Astrocyte (in vitro differentiated cells and primary cell): Measurements from ENCODE around the gene IQGAP2. TPM values are rescaled to one million over a fixed set of nuclear protein-coding genes. Genes with fewer than 3 reads are reported as not detected.

Experiments
- DNase-seq: peaks from one replicate; pipeline ENCODE4 v3.0.0-alpha.2; 2010; ENCODE audit warnings: low read depth
- FAIRE-seq: peaks from 2 replicates; lab custom pipeline; 2011; peaks lifted over from hg19 to GRCh38; lab: Jason Lieb, UNC
- H2AFZ ChIP-seq: 2 replicates; pipeline ENCODE4 v1.6.0; 2012; ENCODE audit warnings: low read depth, low read length, inconsistent platforms
- H3K27ac ChIP-seq: 2 replicates; pipeline ENCODE4 v1.5.1; 2011; ENCODE audit warnings: low read depth, low read length, inconsistent platforms
- H3K27me3 ChIP-seq: 2 replicates; pipeline ENCODE4 v1.6.0; 2011; ENCODE audit warnings: low read length, inconsistent platforms; ENCODE audit not compliant: insufficient read depth
- H3K36me3 ChIP-seq: 2 replicates; pipeline ENCODE4 v1.5.1; 2011; ENCODE audit warnings: low read length, inconsistent platforms; ENCODE audit not compliant: insufficient read depth
- H3K4me1 ChIP-seq: 2 replicates; pipeline ENCODE4 v1.5.1; 2011; ENCODE audit warnings: low read length, inconsistent platforms; ENCODE audit not compliant: insufficient read depth
- H3K4me2 ChIP-seq: 2 replicates; pipeline ENCODE4 v1.6.0; 2012; ENCODE audit warnings: low read length, inconsistent platforms
- H3K4me3 ChIP-seq: 2 replicates; pipeline ENCODE4 v1.5.1; 2011; ENCODE audit warnings: low read depth, mild to moderate bottlenecking, low read length, inconsistent platforms; ENCODE audit not compliant: insufficient read depth
- H3K79me2 ChIP-seq: 2 replicates; pipeline ENCODE4 v1.6.0; 2012; ENCODE audit warnings: mild to moderate bottlenecking, low read length, inconsistent platforms; ENCODE audit not compliant: insufficient read depth
- H3K9ac ChIP-seq: 2 replicates; pipeline ENCODE4 v1.6.0; 2012; ENCODE audit warnings: mild to moderate bottlenecking, low read length, inconsistent platforms
- H3K9me3 ChIP-seq: 2 replicates; pipeline ENCODE4 v1.5.1; 2012; ENCODE audit warnings: low read depth, mild to moderate bottlenecking, low read length, inconsistent platforms; ENCODE audit not compliant: insufficient read depth
- H4K20me1 ChIP-seq: 2 replicates; pipeline ENCODE4 v1.6.0; 2012; ENCODE audit warnings: low read length, inconsistent platforms; ENCODE audit not compliant: insufficient read depth
- H3K27ac Mint-ChIP-seq: one replicate; pipeline ENCODE4 v1.8.0; 2021; ENCODE audit warnings: mild to moderate bottlenecking, mixed read lengths; ENCODE audit not compliant: unreplicated experiment
- H3K27me3 Mint-ChIP-seq: one replicate; pipeline ENCODE4 v1.8.0; 2021; ENCODE audit warnings: low read depth, mixed read lengths; ENCODE audit not compliant: unreplicated experiment
- H3K36me3 Mint-ChIP-seq: one replicate; pipeline ENCODE4 v1.8.0; 2021; ENCODE audit warnings: low read depth, mixed read lengths; ENCODE audit not compliant: unreplicated experiment
- H3K4me1 Mint-ChIP-seq: one replicate; pipeline ENCODE4 v1.8.0; 2021; ENCODE audit warnings: low read depth, mixed read lengths; ENCODE audit not compliant: unreplicated experiment
- H3K4me3 Mint-ChIP-seq: one replicate; pipeline ENCODE4 v1.8.0; 2021; ENCODE audit warnings: mild to moderate bottlenecking, moderate library complexity, mixed read lengths; ENCODE audit not compliant: unreplicated experiment
- H3K9me3 Mint-ChIP-seq: one replicate; pipeline ENCODE4 v1.8.0; 2021; ENCODE audit warnings: mild to moderate bottlenecking, mixed read lengths; ENCODE audit not compliant: unreplicated experiment
- EZH2 ChIP-seq: IDR thresholded peaks from 2 replicates; pipeline ENCODE4 v1.6.1; 2012; ENCODE audit warnings: mild to moderate bottlenecking, low read length, inconsistent platforms; ENCODE audit not compliant: insufficient read depth
- total RNA-seq: library from RNA; stranded (reverse); gene quantifications from 2 replicates; pipeline ENCODE4 v1.2.1, GENCODE V29; 2021
- TF ChIP-seq, protein P1 (sequence below): IDR thresholded peaks from 2 replicates; pipeline ENCODE4 v1.5.1; 2011; ENCODE audit warnings: low read depth, mild to moderate bottlenecking, inconsistent platforms, low read length, moderate library complexity; ENCODE audit not compliant: insufficient read depth

IQGAP2 gene
- total RNA-seq, 1 donor from 2014 or later, result 2.9 TPM

DNA sequence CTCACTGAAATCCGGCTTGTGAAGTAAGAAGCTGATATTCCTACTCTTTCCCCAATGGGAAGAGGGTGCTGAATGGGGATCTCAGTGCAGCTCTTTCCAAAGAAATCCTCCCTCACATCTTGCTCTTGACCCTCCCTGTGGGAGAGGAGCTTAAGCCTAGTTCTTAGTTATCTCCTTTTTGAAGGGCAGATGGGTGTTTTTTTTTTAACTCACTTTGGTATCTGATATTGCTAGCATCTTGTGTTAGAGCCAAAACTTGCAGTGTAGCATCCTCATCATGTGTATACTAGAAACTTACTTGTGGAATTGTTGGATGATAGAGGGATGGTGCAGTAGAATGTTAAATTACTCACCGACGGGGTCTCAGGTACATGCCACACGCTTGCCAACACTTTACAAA, 129.9 kb downstream of the IQGAP2 start:
- H3K36me3 Mint-ChIP-seq, result no peaks in the 10 kb centered on the region
- DNase-seq, result no peak
- no peak overlapping the region for H3K27ac Mint-ChIP-seq
- no peak overlapping the region for H3K27ac ChIP-seq
- no peaks in the 10 kb centered on the region for H3K27me3 Mint-ChIP-seq
- H3K9ac ChIP-seq, result no peak overlapping the region
- H3K27me3 ChIP-seq, result no peaks in the 10 kb centered on the region
- no peaks in the 10 kb centered on the region for H3K9me3 Mint-ChIP-seq
- H3K4me3 Mint-ChIP-seq, result no peak overlapping the region
- H3K9me3 ChIP-seq, result no peaks in the 10 kb centered on the region
- H3K4me1 Mint-ChIP-seq, result peaks cover 17% of the 10 kb centered on the region
- H3K36me3 ChIP-seq, result no peaks in the 10 kb centered on the region
- no peaks in the 10 kb centered on the region for H3K79me2 ChIP-seq
- H3K4me2 ChIP-seq, result no peak overlapping the region
- H2AFZ ChIP-seq, result no peak overlapping the region
- H3K4me1 ChIP-seq, result peaks cover 3% of the 10 kb centered on the region
- no peaks in the 10 kb centered on the region for H4K20me1 ChIP-seq
- no peak overlapping the region for H3K4me3 ChIP-seq
- FAIRE-seq, result no peak
- TF ChIP-seq, protein P1, sequence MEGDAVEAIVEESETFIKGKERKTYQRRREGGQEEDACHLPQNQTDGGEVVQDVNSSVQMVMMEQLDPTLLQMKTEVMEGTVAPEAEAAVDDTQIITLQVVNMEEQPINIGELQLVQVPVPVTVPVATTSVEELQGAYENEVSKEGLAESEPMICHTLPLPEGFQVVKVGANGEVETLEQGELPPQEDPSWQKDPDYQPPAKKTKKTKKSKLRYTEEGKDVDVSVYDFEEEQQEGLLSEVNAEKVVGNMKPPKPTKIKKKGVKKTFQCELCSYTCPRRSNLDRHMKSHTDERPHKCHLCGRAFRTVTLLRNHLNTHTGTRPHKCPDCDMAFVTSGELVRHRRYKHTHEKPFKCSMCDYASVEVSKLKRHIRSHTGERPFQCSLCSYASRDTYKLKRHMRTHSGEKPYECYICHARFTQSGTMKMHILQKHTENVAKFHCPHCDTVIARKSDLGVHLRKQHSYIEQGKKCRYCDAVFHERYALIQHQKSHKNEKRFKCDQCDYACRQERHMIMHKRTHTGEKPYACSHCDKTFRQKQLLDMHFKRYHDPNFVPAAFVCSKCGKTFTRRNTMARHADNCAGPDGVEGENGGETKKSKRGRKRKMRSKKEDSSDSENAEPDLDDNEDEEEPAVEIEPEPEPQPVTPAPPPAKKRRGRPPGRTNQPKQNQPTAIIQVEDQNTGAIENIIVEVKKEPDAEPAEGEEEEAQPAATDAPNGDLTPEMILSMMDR, result no peak
- TF ChIP-seq EZH2, result no peak

DNA sequence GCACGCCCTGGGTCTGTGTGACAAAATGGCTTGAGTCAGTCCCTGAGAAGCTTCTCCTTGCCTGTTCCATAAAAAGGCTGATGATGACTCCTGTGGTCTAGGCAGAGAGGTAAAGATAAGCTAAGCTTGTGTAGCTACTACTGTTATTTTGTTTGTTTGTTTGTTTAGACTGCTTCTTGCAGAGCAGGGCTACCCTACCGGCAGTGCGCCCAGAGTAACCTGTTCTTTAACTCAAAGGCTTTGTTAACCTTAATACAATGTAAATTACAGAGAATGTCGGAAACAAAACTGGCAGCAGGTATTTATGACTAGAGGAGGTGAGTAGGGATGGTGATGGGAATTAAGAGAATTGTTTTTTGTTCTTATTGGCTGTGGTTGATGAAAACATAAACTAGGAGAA, 132.5 kb downstream of the IQGAP2 start:
- Histone ChIP-seq H3K9me3 (no peaks in the 10 kb centered on the region), H3K27me3 (no peaks in the 10 kb centered on the region), H2AFZ (no peak overlapping the region), H3K79me2 (no peaks in the 10 kb centered on the region), H3K4me2 (no peak overlapping the region), H3K9ac (no peak overlapping the region), H3K36me3 (no peaks in the 10 kb centered on the region), H3K27ac (no peak overlapping the region), H3K4me3 (no peak overlapping the region), H4K20me1 (no peaks in the 10 kb centered on the region), H3K4me1 (peaks cover 2% of the 10 kb centered on the region)
- Mint-ChIP-seq H3K27ac (no peak overlapping the region), H3K9me3 (no peaks in the 10 kb centered on the region), H3K36me3 (no peaks in the 10 kb centered on the region), H3K4me3 (no peak overlapping the region), H3K27me3 (peaks cover 7% of the 10 kb centered on the region), H3K4me1 (peaks cover 6% of the 10 kb centered on the region)
- FAIRE-seq (no peak), DNase-seq (no peak)
- TF ChIP-seq, protein P1, result no peak
- no peak for TF ChIP-seq EZH2

DNA sequence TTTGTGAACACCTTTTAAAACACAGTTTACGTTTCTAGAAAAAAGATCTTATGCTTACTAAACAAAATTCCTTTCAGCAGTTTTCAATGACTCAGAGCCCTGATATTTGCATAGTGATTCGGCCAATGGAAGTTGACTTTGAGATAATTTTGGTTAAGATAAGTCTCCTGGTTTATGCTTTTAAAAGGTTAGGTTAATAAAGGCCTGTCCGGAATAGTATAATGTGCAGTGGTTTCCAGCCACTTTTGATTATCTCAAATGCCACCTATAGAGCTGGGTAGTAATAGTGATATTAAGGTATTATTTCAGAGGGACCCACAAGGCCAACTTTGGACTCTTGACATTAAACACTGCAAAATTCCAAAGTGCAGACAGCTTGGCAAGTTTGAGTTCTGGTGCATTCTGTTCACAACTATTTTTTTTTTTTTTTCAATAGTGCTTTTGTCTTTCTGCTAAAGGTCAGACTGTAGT, 134.0 kb downstream of the IQGAP2 start:
- no peak for TF ChIP-seq EZH2
- TF ChIP-seq, protein P1, result no peak
- Mint-ChIP-seq H3K27me3 (peaks cover 8% of the 10 kb centered on the region), H3K9me3 (no peaks in the 10 kb centered on the region), H3K27ac (no peak overlapping the region), H3K4me3 (no peak overlapping the region), H3K4me1 (peaks cover 6% of the 10 kb centered on the region), H3K36me3 (no peaks in the 10 kb centered on the region)
- H3K36me3 ChIP-seq, result no peaks in the 10 kb centered on the region
- no peaks in the 10 kb centered on the region for H3K9me3 ChIP-seq
- no peak overlapping the region for H3K27ac ChIP-seq
- DNase-seq (peak; percentile 41), FAIRE-seq (peak; percentile 58)
- no peak overlapping the region for H3K9ac ChIP-seq
- H3K4me1 ChIP-seq, result peaks cover 2% of the 10 kb centered on the region
- no peak overlapping the region for H2AFZ ChIP-seq
- no peak overlapping the region for H3K4me2 ChIP-seq
- no peaks in the 10 kb centered on the region for H4K20me1 ChIP-seq
- no peak overlapping the region for H3K4me3 ChIP-seq
- no peaks in the 10 kb centered on the region for H3K79me2 ChIP-seq
- no peaks in the 10 kb centered on the region for H3K27me3 ChIP-seq
